IPS-15b (cell line): Measurements from ENCODE around the gene HDAC3.

Experiments
- H3K27me3 ChIP-seq: one replicate; pipeline ENCODE4 v1.6.1; 2013; ENCODE audit warnings: low read length; ENCODE audit not compliant: control insufficient read depth, insufficient read depth
- H3K36me3 ChIP-seq: one replicate; pipeline ENCODE4 v1.6.1; 2013; ENCODE audit warnings: low read length; ENCODE audit not compliant: control insufficient read depth, insufficient read depth
- H3K4me1 ChIP-seq: one replicate; pipeline ENCODE4 v1.6.1; 2013; ENCODE audit warnings: mild to moderate bottlenecking, low read length; ENCODE audit not compliant: control insufficient read depth, insufficient read depth
- H3K4me3 ChIP-seq: one replicate; pipeline ENCODE4 v1.5.1; 2013; ENCODE audit warnings: low read depth, low read length
- H3K9ac ChIP-seq: one replicate; pipeline ENCODE4 v1.6.1; 2013; ENCODE audit warnings: low read depth, mild to moderate bottlenecking, low read length
- H3K9me3 ChIP-seq: one replicate; pipeline ENCODE4 v1.6.1; 2013; ENCODE audit warnings: mild to moderate bottlenecking, low read length; ENCODE audit not compliant: control insufficient read depth, insufficient read depth

HDAC3 gene

DNA sequence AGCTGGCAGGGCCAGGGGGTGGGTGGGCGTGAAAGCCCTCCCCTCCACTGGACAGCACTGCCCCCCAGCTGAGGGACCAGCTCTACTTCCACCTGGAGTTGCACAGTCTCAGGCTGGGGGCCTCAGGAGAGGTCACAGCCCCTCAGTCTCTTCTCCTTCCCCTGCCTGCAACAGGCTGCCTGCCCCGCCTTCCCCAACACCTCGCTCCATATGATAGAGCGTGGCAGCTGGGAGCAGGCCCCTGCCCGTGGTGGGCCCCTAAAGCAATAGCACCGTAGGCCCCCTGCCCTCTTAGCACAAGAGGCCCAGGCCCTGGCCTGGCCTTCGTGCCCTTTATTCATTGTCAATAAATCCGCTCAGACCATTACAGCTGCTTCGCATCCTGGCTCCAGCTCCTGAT lies 4.0 kb upstream of the HDAC3 start:
- Histone ChIP-seq H3K9ac (no peak overlapping the region), H3K4me1 (peaks cover 10% of the 10 kb centered on the region), H3K4me3 (no peak overlapping the region), H3K27me3 (peaks cover 4% of the 10 kb centered on the region), H3K9me3 (no peaks in the 10 kb centered on the region), H3K36me3 (peaks cover 15% of the 10 kb centered on the region)

DNA sequence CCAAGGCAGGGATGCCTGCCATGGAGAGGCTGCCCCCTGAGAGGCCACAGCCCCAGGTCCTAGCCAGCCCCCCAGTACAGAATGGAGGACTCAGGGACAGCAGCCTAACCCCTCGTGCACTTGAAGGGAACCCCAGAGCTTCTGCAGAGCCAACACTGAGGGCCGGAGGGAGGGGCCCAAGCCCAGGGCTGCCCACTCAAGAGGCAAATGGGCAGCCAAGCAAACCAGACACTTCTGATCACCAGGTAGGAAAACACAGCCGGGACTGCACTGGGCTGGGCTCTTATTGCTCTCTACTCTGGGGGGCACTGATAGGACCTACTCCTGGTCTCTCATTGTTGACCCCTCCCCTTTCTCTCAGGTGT lies 3.4 kb upstream of the HDAC3 start:
- Histone ChIP-seq H3K36me3 (peaks cover 15% of the 10 kb centered on the region), H3K4me1 (peaks cover 10% of the 10 kb centered on the region), H3K9me3 (no peaks in the 10 kb centered on the region), H3K27me3 (peaks cover 4% of the 10 kb centered on the region), H3K9ac (no peak overlapping the region), H3K4me3 (no peak overlapping the region)

DNA sequence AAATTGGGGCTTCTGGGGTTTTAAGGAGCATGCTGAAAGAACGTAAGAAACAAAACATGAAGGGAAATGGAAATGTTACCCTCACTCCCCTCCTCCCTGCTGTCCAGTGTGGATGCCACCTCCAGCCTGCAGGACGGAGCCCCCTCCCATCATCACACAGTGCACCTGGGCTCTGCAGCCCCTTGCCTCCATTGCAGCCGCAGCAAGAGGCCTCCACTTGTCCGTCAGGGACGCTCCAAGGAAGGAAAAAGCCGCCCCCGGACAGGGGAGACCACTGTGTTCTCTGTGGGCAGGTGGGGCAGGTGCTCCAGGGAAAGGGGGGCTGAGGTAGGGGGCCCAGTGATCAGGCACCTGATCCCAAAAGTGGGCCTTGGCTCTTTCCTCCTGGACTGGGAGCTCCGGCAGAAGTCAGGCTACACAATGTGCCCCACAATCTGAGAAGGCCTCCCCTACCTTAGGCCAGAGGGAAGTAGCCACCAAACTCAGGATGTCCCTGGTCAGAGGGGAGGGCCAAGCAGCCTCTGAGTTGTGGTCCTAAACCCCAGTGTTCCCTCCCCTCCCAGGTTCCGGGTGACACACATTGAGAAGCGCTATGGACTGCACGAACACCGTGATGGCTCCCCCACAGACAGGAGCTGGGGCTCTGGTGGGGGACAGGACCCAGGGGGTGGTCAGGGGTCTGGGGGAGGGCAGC lies 2.9 kb upstream of the HDAC3 start:
- H3K9me3 ChIP-seq: no peaks in the 10 kb centered on the region
- H3K27me3 ChIP-seq: peaks cover 4% of the 10 kb centered on the region
- peaks cover 10% of the 10 kb centered on the region for H3K4me1 ChIP-seq
- H3K36me3 ChIP-seq: peaks cover 15% of the 10 kb centered on the region
- no peak overlapping the region for H3K9ac ChIP-seq
- no peak overlapping the region for H3K4me3 ChIP-seq

DNA sequence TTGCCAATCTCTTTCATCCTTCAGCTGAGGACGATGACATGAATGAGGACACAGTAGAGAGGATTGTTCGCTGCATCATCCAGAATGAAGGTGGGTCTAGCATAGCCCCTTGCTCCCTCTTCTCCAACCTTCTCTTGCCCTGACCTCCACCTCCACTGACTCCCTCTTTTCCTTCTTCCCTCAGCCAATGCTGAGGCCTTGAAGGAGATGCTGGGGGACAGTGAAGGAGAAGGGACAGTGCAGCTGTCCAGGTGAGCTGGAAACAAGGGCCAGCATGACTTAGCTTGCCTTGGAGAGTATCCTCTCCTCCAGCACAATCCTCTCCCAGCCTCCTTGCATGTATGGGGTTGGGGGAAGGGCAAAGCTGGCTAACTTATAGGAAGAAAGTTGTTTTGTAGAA lies 2.1 kb upstream of the HDAC3 start:
- Histone ChIP-seq H3K27me3 (peaks cover 4% of the 10 kb centered on the region), H3K4me3 (no peak overlapping the region), H3K9me3 (no peaks in the 10 kb centered on the region), H3K36me3 (peaks cover 11% of the 10 kb centered on the region), H3K9ac (no peak overlapping the region), H3K4me1 (peaks cover 10% of the 10 kb centered on the region)

DNA sequence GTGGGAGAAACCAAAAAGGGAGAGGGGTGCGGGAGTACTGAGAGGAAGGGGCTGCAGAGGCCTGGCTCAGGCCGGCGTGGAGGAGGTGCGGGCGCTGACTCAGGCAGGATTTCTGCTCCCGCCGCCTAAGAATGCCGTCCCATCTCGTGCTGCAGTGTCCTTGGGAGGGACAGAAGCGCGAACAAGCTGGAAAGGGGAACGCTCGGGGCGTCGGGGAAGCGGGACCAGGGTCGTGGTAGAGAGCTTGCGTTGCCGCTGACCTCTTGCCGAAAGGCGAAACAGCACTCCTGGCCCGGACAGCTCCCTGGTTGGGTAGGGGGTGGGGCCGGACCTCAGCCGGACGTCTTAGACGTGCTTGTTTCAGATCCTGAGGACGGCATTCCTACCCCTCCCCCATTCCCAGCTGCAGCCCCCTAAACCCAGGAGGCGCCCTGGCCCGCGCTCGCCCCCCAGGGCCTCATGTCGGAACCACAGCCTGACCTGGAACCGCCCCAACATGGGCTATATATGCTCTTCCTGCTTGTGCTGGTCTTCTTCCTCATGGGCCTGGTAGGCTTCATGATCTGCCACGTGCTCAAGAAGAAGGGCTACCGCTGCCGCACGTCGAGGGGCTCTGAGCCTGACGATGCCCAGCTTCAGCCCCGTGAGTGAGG lies 1.2 kb upstream of the HDAC3 start:
- H3K9ac ChIP-seq: no peak overlapping the region
- peaks cover 10% of the 10 kb centered on the region for H3K4me1 ChIP-seq

DNA sequence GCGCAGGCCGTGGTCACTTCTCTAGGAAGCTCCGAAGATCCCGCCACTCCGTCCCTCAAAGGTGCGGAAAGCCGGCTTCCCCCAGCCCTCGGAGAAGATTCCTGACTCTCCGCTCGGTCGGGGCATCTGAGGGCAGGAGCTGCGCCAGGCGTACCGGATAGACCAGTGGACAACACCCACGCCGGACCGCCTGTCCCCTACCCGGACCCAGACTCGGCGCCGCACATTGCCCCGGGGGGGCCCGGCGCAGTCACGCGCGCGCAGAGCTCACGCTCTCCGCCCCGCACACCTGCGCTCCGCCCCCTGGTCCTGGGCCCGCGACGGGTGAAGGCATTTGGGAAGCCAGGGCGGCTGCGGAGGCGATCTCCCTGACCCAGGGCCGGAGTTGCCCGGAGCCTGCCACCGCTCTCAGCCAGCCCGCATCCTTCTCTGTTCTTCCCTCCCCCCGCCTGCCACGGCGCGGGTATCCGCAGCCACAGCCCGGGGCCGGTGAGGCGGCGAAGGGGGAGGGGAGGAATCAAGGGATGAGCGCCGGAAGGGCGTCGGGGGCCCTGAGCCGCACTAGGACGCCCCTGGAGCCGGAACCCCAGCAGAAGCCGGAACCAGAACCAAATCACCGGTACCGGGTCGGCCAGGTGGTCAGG lies 596 bp upstream of the HDAC3 start:
- Histone ChIP-seq H3K4me3 (peak overlapping the region; percentile 99), H3K9ac (peak overlapping the region; percentile 37), H3K9me3 (no peaks in the 10 kb centered on the region), H3K27me3 (peaks cover 4% of the 10 kb centered on the region), H3K4me1 (peaks cover 10% of the 10 kb centered on the region), H3K36me3 (peaks cover 10% of the 10 kb centered on the region)

More for the DNA sequence above, 1.2 kb upstream of the HDAC3 start:
- peaks cover 10% of the 10 kb centered on the region for H3K36me3 ChIP-seq
- H3K4me3 ChIP-seq: peak overlapping the region; percentile 99
- H3K27me3 ChIP-seq: peaks cover 4% of the 10 kb centered on the region
- no peaks in the 10 kb centered on the region for H3K9me3 ChIP-seq

DNA sequence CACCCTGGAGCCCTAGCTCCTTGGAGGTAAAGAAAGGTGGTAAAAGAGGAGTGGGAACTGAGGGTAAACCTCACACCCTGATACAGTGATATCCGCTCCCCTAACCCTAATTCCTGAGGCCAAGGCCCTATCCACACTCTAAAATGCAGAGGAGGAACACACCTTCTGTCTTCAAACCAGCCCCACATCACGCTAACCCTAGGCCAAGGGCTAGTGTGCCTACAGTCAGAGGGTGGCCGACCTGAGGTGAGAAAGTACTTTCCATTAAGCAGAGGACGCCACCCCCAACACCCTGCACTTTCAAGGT lies 590 bp downstream of the HDAC3 start:
- Histone ChIP-seq H3K27me3 (peaks cover 4% of the 10 kb centered on the region), H3K4me3 (peak overlapping the region; percentile 99), H3K9me3 (no peaks in the 10 kb centered on the region), H3K4me1 (peaks cover 10% of the 10 kb centered on the region), H3K36me3 (peaks cover 10% of the 10 kb centered on the region), H3K9ac (peak overlapping the region; percentile 93)

DNA sequence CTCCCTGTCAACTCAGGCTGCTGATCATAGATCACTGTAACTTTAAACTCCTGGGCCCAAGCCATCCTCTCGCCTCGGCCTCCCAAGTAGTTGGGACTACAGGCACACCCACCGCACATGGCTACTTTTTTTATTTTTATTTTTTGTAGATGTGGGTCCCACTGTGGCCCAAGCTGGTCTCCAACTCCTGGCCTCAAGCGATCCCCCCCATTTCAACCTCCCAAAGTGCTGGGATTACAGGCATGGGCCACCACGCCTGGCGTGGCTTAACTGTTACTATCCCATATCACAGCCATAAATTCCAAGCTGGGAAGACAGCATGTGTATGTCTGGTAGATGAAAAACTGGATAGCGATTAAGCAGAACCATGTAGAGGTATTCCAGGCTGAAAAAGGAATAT lies 1.0 kb downstream of the HDAC3 start:
- H3K4me3 ChIP-seq: peak overlapping the region; percentile 99

DNA sequence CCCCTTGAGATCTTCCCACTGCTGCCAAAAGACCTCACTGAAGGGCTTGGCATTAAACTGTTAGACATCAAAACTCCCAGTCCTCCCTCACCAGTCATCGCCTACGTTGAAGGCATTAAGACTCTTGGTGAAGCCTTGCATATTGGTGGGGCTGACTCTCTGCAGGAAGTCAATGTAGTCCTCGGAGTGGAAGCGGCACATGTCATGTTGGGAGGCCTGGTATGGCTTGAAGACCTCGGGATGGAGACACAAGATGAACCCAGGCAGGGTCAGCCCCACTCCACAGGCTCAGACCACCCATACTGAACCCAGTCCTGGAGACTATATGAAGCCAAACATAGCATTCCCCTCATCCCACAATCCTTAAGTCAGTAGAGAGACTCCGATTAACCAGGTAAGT lies 1.9 kb downstream of the HDAC3 start:
- Histone ChIP-seq H3K4me3 (no peak overlapping the region), H3K36me3 (peaks cover 9% of the 10 kb centered on the region), H3K27me3 (peaks cover 4% of the 10 kb centered on the region), H3K4me1 (peaks cover 10% of the 10 kb centered on the region), H3K9ac (no peak overlapping the region), H3K9me3 (no peaks in the 10 kb centered on the region)

More for the DNA sequence above, 1.0 kb downstream of the HDAC3 start:
- Histone ChIP-seq H3K9ac (peak overlapping the region; percentile 93), H3K4me1 (peaks cover 10% of the 10 kb centered on the region), H3K36me3 (peaks cover 10% of the 10 kb centered on the region), H3K9me3 (no peaks in the 10 kb centered on the region), H3K27me3 (peaks cover 4% of the 10 kb centered on the region)

DNA sequence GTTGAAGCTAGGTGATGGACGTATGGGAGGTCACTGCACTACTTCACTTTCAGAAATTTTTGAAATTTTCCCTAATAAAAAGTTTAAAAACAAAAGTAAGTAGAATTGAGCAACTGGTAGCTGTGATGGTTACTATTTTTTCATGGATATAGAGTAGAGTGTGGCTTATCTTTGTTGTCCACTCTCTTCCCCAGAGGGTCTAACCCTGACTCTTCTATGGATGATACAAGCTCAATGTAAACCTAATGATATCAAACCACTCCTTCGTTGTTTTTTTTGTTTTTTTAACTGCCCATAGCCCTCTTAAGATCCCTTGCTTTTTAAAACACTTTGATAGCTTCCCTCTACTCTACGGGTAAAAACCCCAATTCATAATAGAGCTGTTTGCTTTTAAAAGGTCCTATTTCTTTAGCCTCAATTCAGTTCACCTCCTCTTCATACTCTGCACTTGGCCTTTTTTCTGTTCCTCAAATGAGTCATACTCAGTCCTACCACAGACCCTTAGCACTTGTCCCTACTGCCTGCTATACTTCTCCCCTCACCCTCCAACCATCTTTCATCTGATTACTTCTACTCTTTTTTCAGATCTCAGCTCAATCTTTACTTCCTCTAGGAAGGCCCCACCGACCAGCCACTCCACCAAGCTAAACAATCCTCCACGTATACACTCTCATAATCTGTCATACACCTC lies 2.6 kb downstream of the HDAC3 start:
- H3K9ac ChIP-seq: no peak overlapping the region
- H3K36me3 ChIP-seq: peaks cover 15% of the 10 kb centered on the region
- H3K4me3 ChIP-seq: no peak overlapping the region
- peaks cover 4% of the 10 kb centered on the region for H3K27me3 ChIP-seq
- H3K9me3 ChIP-seq: no peaks in the 10 kb centered on the region
- peaks cover 10% of the 10 kb centered on the region for H3K4me1 ChIP-seq

DNA sequence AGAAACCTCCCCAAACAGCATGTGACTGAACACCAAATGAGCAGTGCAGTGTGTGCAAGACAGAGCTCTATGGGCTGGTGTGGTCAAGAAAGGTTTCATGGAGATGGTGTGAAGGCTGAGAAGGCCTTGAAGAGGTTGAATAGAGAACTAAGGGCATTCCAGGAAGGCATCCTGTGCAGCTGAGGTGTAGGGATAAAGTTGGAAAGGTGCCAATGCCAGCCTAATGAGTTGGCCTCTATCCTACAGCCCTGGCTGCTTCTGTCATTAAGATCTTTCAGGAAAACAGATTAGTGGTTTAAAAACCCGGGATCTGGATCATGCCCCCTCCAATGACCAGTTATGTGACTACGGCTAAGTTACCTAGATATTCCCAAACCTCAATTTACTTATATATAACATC lies 4.0 kb downstream of the HDAC3 start:
- peaks cover 3% of the 10 kb centered on the region for H3K4me1 ChIP-seq
- no peak overlapping the region for H3K9ac ChIP-seq
- peaks cover 16% of the 10 kb centered on the region for H3K36me3 ChIP-seq
- no peak overlapping the region for H3K4me3 ChIP-seq
- H3K9me3 ChIP-seq: no peaks in the 10 kb centered on the region
- H3K27me3 ChIP-seq: no peaks in the 10 kb centered on the region
